ENCODE data around the gene SLC6A11. TPM values are rescaled to one million over a fixed set of nuclear protein-coding genes. Genes with fewer than 3 reads are reported as not detected.

The SLC6A11 gene
- total and polyA plus RNA-seq, 2 of the 8 experiments (the other 6 are each of a cell fraction or from before 2014, with no cell fraction given): 0.78 to 1.5 TPM

DNA sequence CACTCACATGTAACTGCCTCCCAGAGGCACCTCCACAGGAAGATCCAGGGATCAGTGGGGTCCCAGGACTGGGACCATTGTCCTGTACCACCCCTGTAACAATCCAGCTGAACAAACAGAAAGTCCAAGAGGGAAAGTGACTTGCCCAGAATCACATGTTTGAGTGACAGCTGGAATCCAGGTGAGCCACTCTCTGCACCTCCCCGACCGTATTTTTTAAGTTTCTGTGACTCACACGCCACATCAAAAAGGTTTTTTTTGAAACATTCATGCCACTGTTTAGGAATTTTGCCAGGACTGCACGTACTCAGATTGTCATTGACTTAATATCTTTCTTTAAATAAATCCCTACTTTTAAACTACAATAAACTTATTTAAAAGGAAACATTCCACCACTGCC is 166.8 kb downstream of the SLC6A11 start (continued):
- TF ChIP-seq TBP (IDR thresholded peaks at IDR 0.05; ENCODE audit: low read depth, low read length) (no peak), EGR1 (IDR thresholded peaks at IDR 0.05; ENCODE audit: borderline replicate concordance, low read depth, low read length) (no peak), YY1 (IDR thresholded peaks at IDR 0.05; ENCODE audit: low read depth, low read length) (no peak), JUN (IDR thresholded peaks at IDR 0.05; ENCODE audit: low read depth, low read length) (no peak), SP1 (IDR thresholded peaks at IDR 0.05; ENCODE audit: low read depth, low read length) (no peak)

Data from H1 (cell line).